NCI-H2081 treated with DMSO at 0.1 percent for 48 hours (cell line): ENCODE results near the gene TRIM71.
"Not testable (repeated sequence)": the region's sequence is repeated elsewhere in the genome, so short reads cannot be mapped to it uniquely, and the experiment has no call there.

ENCODE experiments used
- DNase-seq: peaks from one replicate; lab custom pipeline; 2025; lab: John Stamatoyannopoulos, UW

TRIM71 gene

DNA sequence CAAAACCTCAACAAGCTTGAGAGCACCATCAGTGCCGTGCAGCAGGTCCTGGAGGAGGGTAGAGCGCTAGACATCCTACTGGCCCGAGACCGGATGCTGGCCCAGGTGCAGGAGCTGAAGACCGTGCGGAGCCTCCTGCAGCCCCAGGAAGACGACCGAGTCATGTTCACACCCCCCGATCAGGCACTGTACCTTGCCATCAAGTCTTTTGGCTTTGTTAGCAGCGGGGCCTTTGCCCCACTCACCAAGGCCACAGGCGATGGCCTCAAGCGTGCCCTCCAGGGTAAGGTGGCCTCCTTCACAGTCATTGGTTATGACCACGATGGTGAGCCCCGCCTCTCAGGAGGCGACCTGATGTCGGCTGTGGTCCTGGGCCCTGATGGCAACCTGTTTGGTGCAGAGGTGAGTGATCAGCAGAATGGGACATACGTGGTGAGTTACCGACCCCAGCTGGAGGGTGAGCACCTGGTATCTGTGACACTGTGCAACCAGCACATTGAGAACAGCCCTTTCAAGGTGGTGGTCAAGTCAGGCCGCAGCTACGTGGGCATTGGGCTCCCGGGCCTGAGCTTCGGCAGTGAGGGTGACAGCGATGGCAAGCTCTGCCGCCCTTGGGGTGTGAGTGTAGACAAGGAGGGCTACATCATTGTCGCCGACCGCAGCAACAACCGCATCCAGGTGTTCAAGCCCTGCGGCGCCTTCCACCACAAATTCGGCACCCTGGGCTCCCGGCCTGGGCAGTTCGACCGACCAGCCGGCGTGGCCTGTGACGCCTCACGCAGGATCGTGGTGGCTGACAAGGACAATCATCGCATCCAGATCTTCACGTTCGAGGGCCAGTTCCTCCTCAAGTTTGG, 72.9 kb downstream of the TRIM71 start:
- DNase-seq = no peak

DNA sequence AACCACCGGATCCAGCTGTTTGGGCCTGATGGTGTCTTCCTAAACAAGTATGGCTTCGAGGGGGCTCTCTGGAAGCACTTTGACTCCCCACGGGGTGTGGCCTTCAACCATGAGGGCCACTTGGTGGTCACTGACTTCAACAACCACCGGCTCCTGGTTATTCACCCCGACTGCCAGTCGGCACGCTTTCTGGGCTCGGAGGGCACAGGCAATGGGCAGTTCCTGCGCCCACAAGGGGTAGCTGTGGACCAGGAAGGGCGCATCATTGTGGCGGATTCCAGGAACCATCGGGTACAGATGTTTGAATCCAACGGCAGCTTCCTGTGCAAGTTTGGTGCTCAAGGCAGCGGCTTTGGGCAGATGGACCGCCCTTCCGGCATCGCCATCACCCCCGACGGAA, 73.6 kb downstream of the TRIM71 start:
- DNase-seq = no peak

DNA sequence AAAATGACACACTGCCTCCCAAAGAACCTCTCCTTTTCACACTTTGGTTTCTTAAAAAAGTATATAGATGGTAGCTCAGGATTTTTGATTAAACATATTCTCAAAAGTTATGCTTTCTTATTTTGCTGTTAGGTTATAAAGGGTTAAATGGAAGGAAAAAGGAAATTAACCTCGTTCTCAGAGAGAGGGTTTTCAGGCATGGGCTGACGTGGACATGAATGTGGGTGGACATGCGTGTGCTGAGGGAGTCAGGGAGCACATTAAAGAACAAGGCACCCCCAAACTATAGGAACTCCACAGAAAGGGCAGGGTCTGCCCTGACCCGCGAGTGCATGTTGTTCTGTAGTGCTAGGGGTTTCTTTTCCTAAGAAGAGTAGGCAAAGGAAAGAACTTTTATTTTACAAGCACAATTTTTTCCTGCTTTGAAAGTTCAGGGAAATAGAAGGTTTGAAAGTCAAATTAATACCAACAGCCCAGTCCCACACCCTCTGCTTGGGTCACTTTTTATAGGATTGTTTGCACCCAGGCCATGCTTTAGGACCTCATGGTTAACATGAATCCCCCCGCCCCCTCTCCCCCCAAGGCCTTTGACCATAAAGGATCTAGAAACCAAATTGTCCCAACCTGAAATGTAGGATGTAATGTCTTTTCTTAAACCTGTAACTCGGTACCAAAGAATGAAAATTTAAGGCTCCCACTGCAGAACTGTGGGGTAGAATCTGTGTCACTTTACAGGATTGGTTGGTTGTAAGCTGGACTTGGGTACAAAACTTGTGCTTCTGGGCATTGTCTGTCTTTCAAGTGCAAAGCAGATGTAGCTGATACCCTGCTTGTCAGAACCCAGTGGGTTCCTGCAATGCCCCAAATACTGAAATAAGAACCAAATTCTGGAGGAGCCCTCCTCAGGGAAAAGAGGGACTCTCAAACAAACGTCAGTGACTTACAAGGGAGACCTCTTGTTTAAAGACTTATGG, 75.1 kb downstream of the TRIM71 start:
- DNase-seq = no peak

DNA sequence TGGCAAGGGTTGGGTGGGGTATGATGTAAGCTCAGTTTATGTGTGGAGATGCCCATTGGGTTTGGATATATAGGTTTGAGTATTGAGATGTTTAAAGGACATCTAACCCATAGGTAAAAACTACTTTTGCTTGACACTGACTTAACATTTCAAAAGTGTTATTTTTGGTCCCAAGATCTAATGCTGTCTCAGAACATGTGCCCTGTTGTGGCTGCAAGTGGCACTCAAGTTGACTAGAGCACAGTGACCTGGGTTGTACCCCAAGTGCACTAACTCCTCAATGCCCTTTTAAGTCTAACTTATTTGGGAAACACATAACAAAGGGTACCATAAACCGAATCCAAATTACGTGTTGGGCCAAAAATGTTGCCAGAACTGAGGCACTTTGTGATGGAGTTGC, 77.2 kb downstream of the TRIM71 start:
- no peak for DNase-seq

DNA sequence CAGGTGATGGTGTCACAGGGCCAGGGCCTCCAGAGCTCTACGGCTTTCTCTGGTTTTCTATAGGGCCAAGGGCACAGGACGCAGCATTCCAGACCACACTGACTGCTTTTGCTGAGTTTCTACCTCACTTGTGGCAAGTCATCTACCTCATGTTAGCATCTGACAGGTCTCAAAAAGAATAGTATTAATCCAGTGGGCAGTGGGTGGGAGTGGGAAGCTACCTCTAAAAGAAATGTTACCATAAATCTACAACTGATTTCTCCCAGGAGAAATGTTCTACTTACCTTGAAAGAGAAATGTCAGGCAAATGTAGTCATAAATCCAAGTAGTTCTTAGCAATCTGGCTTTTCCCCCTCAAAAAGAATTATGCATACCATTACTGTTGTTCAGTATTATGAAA, 77.9 kb downstream of the TRIM71 start:
- no peak for DNase-seq

DNA sequence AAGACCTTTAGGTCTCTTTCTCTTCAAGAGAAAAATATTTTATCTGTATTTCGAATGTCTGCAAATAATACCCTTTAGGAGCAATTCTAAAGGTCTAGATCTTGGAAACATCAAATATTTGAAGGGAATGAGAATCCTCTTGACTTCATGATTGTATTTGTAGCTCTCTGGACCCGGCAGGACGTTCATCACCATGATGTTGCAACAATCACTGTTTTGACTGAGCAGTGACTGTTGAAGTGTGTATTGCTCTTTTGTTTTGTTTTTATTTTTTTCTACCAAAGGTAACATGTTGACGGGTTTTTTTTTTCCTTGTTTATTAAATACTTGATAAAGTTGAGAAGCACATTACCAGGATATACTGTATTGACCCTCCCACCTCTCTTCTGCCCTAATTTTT, 78.3 kb downstream of the TRIM71 start:
- no peak for DNase-seq

DNA sequence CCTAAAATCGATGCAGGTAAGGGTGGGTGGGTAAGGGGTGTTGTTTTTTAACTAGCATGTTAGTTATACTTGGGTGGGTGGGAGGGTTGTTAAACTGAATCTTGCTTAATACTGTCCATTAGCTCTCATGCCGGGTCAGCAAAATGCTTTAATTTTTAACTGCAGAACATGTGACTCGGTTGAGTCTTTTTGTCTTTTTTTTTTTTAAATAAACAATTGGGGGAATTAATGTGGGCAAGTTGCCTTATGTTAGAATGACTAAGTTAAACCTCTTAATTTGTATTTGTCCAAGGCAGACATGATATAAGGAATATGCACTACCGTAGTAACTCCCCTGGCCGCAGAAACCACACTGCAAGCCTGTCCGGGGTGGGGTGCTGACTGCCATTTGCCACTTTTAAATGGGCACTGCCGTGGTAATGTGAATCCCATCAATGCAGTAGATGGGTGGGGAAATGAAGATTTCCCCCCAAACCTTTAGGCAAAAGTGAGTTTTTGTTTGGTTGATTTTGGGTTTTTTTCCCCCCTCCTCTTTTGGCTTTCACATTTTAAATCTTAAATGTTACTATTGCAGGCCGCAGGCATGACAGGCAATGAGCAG, 79.3 kb downstream of the TRIM71 start:
- no peak for DNase-seq

DNA sequence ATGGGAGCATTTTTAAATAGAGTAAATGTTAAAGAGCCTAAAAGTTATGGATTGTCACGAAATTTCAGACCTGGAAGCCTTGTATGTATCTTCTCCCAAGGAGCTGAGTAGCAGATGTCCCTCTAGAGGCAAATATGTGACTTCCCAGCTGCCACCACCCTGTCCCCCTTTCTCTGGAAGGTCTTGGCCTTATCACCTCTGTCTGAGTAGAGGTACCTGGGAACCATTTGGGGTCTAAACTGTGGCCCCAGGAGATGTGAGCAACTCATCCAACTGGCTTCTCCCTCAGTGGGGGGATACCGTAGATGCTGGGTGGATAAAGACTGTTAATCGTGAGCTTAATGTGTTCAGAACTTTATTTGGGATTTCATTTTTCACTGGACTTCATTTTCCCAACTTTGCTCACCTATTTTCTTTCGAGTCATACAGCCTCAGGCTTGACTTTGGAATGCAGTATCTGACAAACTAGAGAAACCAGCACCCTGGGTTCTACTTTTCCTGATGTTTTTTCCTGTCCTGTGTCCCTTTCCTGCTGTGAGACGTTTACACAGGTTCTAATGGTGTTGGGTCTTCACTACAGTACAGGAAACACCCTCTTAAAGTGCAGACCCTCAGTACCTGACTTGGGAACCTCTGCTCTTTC, 80.3 kb downstream of the TRIM71 start:
- no peak for DNase-seq

DNA sequence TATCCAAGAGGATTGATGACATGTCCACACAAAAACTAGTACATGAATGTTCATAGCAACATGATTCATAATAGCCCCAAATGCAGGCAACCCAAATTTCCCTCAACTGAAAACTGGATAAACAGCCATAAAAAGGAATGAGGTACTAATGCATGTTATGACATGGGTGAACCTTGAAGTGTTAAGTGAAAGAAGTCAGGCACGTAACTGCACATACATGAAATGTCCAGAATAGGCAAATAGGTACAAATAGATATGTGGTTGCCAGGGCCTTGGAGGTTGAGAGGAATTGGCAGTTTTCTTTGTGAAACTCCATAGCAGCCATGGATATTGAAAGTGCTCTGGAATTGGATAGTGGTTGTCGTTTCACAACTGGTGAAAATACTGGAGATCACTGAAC, 81.5 kb downstream of the TRIM71 start:
- DNase-seq = no peak

DNA sequence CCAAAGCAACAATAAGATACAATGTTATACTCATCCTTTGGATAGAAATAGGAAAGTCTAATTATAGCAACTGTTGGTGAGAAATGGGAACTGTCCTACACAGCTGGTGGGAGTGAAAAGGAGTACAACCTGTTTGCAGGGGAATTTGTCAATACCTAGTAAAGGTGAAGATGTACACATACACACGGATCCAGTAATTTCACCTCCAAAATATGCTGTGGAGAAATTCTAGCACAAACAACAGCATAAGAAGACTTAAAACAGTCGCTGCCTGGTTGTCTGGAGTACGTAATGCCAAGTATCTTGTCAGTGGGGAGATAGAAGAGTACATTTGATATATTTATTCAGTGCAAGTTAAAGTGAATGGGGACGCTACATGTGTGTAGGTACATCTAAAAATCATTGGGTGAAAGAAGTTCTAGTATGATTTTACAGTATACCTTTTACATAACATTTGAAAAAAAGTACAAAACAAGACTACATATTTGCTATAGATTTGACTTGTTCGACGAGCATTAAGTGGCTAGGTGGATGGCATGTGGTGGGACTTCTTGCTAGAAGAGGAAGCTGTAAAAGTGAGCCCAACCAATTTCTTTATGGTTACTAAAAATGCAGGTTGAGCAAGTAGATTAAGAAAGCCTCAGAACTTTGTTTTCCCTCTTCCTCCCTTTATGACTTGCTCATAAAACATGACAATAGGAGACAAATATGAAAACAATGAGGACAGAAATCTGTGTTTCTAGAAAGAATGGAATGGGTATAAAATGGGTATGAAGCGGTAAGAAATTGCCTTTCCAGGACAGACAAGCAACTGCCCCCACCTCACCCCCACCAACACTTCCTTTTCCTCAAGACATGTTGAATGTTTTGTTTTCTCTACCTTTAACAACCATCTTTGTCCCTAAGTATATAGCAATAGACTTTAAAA, 83.5 kb downstream of the TRIM71 start:
- no peak for DNase-seq

DNA sequence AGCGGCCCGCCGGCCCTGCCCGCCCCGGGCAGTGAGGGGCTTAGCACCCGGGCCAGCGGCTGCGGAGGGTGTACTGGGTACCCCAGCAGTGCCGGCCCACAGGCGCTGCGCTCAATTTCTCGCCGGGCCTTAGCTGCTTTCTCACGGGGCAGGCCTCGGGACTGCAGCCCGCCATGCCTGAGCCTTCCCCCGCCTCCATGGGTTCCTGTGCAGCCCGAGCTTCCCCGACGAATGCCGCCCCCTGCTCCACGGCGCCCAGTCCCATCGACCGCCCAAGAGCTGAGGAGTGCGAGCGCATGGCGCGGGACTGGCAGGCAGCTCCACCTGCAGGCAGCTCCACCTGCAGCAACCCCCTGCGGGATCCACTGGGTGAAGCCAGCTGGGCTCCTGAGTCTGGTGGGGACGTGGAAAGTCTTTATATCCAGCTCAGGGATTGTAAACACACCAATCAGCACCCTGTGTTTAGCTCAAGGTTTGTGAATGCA, 85.1 kb downstream of the TRIM71 start:
- DNase-seq = not testable (repeated sequence)

DNA sequence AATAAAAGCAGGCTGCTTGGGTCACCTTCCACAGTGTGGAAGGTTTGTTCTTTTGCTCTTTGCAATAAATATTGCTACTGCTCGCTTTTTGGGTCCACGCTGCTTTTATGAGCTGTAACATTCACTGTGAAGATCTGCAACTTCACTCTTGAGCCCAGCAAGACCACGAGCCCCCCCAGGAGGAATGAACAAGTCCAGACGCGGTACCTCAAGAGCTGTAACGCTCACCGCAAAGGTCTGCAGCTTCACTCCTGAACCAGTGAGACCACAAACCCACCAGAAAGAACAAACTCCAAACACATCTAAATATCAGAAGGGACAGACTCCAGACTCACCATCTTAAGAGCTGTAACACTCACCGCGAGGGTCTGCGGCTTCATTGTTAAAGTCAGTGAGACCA, 86.2 kb downstream of the TRIM71 start:
- no peak for DNase-seq

DNA sequence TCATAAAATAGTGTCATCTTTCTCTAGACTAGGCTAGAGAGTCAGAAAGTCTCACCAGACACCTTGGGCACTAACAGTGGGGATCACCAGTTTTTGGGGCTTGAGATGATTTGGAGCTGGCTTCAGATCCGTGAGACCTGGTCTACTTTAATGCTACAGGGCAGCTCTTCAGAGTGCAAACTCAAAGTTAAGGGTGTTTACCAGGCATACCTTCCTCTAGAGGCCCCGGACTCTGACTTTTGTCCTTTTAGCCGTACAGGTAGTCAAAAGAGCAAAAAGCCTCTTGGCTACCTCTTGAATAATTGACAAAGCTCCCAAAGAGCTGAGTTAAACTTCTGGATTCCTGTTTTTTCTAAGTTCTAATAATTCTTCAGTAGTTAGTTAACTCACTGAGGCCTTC, 92.2 kb downstream of the TRIM71 start:
- DNase-seq = no peak

DNA sequence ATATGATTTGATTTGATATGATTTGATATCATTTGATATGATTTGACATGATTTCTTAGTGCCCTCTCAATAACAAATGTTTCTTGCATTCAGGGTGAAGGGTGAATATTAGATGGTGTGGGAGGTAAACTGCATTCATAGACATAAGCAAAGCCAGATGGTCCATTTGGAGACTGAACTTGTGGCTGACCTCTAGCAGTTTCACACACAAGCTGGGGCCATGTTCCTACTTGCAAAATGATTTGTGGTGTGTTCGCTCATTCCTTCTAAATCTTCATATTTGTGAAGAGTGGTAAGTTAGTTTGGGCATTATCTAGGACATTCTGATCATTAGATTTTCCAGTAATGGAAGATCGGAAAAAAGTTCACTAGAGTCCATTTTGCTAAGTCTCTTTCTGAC, 93.2 kb downstream of the TRIM71 start:
- DNase-seq = no peak

DNA sequence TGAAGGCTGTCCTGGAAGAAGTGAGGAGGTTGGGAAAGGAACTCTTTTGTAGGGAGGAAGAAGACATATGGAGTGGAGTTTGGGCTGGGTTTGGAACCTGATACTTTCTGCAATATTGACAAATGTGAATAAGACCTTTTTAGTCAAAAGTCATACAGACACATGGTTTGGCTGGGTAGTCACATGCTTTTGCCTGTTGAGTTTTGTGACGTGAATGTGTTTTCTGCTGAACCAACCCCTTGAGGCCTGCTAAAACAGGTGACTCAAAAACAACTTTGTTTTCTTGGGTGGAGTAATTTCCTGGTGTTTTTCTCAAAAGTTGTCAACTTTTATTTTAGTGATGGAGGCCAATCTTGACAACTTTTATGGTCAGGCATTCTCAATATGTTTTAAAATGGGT, 94.2 kb downstream of the TRIM71 start:
- DNase-seq = no peak

DNA sequence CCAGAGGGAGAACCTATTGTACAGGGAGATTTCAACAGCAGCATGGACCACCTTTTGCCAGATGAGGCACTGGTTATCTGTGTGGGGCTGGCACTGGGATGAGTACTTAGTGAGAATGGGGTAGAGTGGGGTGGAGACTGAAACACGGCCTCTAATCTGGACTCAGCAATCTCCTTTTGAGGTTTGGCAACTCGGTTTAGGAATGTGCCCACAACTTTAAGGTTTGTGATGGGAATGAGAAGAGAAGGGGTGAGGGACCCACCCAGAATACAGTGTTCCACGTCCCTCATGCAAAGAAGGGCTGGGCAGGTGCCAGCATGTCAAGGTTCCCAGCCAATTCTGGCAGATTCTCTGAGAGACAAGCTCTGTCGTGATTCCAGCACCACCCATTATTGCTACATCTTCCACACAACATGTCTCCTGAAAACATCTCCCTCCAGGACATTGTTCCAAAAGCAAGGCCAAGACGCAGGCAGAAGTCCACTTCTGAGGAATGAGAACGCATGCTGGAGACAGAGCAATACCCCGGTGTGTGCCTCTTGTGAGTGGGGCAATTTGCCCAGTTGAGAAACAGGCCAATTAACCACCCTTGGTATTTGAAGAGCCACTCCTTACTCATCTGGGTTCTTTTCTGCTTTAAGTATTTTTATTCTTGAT, 96.1 kb downstream of the TRIM71 start:
- no peak for DNase-seq

DNA sequence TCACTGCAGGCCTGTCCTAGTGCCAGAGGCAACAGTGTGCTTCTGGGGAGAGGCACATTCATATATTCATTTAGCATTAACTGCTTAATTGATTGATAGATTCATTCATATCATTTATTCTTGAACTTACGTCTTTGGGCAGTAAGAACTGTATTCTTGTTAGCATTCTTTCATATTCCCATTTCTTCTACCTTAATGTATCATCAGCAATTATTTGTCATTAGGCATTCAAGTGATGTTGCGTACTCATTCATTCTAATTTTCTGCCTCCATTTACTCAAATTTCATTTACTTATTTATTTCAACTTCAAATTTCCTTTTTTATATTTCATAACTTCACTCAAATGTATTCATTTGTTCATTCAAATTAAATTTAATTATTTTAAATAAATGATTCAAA, 102.1 kb downstream of the TRIM71 start:
- DNase-seq = no peak

DNA sequence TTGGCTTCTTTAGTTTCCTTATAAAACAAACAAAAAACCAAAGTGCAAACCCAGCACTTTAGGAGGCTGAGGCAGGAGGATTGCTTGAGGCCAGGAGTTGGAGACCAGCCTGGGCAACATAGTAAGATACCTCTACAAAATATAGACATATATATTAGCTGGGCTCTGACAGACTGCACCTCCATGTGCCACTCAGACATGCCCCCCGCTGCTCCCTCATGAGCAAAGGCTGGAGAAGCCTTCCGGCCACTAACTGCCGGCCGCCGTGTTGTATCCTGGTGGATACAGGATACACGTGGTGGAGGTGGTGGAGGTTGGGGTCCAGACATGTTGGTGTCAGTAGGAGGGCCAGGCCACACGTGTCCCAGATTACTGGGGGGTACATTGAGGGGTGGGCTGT, 104.3 kb downstream of the TRIM71 start:
- no peak for DNase-seq

DNA sequence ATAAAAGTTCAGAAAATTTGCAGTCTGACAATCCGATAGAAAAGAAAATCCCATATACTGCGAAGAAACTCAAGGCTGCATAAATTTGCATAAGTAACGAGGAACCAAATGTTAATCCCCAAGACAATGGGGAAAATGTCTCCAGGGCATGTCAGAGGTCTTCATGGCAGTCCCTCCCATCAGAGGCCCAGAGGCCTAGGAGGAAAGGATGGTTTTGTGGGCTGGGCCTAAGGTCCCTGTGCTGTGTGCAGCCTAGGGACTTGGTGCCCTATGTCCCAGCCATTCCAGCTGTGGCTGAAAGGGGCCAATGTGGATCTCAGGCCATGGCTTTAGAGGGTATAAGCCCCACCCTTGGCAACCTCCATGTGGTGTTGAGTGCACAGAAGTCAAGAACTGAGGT, 112.4 kb downstream of the TRIM71 start:
- DNase-seq = no peak

DNA sequence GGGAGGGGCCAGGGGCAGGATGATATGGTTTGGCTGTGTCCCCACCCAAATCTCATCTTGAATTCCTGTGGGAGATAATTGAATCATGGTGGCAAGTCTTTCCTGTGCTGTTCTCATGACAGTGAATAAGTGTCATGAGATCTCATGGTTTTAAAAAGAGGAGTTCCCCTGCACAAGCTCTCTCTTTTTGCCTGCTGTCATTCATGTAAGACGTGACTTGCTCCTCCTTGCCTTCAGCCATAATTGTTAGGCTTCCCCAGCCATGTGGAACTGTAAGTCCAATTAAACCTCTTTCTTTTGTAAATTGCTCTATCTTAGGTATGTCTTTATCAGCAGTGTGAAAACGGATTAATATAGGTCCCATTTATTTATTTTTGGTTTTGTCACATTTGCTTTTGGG, 113.5 kb downstream of the TRIM71 start:
- not testable (repeated sequence) for DNase-seq
